GM18870 (cell line): ENCODE data around the gene VEGFA.

Experiments
- ATAC-seq: cut with Tn5 transposase; IDR thresholded peaks from one replicate; pipeline ENCODE4 v1.9.1; 2021; ENCODE audit warnings: moderate library complexity; ENCODE audit not compliant: unreplicated experiment

Gene VEGFA

DNA sequence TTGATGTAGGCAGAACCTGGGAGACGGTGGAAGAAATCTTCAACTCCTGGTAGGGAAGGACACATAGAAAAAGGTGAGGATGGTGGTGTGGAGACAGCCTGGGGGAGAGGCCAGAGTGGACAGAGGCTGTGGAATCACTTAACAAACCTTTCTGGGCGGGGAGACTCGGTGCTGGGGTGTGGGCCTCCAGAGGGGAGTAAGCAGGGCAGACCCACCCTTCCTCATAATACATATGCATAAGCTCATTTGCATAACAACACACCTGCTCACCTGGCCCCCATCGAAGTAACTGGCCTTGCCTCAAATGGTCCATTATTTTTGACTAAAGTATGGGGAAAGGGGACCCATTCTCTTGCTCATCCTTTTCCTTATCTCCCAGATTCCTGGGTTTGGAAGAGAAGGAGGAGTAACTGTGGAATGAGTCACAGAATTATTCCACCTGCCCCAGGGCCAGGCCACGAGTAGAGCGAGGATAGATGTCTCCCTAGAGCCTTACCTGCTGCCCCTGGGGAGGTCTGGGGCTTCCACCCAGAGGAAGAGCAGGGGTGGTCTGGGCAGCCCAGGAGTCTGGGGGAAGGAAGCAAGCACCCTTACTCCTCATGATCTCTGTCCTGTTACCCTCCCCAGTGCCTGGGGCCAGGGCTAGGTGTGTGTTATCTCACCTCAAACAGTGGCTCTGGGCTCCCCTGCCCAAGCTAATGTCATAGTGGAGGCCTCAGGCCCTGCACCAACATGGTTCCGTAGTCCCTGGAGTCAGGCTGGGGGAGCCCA is 10.7 kb upstream of the VEGFA start:
- no peak for ATAC-seq

DNA sequence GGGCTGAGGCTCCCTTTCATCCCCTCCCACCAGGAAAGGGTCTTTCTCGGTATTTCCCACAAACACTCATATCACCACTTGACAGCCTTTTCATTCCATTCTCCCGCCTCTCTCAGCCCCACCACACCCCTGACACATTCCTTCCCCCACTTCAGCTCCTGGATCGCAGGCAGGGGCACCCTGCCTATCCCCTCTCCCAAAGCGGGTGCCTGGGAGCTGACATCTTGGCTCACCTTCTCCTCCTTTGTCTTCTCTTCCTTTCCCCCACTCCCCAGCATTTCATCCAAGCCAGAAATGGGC is 10.2 kb upstream of the VEGFA start:
- no peak for ATAC-seq

- ATAC-seq = no peak
These were observed 9.5 kb upstream of the VEGFA start for GRCh38 chr6:43760210-43761168.

DNA sequence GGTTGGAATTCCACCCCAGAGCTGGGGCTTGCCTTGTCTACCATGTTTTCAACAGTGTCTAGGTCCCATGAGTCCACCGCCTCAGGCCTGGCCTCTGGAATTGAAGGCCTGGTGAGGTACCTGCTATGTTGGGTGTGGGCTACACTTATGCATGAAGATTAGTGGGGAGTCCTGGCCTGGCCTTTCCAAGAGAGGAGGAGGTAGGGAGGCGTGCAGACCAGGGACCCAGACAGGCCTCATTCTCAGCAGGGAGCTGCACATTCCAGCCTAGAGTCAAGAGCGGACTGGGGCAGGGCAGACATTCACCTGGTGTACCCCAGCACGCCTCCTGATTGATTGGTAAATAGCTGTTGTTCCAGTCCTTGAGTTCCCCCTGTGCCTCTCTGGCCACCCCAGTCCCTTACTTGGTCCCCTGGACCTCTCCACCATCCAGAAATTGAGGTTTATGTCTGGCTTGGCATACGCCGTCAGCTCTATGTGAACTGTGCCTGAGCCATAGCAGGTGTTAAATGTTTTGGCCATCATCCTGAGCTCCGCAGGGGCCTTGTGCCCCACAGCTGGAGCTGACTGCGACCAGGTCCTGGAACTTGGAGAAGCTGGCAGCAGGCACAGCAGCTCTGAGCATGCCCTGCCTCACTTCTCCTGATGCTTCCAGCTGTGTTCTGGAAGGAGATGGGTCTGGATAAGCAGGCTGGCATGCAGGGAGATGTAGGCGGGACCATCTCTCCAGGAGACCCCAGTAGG is 8.2 kb upstream of the VEGFA start:
- ATAC-seq = no peak

DNA sequence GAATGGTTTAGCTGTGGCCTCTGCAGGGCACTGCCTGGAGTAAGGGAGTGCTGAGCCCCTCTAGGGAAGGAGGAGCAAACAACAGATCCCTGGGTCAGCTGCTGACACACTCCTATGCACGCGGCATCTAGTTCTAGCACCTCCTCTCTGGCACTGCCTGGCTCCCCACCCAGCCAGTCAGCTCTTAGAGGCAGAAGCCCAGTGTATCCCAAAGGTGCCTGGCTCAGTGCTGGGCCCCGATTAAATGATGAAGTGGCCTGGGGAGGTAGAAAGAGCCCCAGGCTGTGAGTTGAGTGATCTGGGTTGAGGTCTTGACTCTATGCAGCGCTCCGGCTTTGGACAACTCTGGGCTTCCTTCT is 7.6 kb upstream of the VEGFA start:
- no peak for ATAC-seq

- no peak for ATAC-seq
These were observed 6.9 kb upstream of the VEGFA start for GRCh38 chr6:43762966-43763695.

DNA sequence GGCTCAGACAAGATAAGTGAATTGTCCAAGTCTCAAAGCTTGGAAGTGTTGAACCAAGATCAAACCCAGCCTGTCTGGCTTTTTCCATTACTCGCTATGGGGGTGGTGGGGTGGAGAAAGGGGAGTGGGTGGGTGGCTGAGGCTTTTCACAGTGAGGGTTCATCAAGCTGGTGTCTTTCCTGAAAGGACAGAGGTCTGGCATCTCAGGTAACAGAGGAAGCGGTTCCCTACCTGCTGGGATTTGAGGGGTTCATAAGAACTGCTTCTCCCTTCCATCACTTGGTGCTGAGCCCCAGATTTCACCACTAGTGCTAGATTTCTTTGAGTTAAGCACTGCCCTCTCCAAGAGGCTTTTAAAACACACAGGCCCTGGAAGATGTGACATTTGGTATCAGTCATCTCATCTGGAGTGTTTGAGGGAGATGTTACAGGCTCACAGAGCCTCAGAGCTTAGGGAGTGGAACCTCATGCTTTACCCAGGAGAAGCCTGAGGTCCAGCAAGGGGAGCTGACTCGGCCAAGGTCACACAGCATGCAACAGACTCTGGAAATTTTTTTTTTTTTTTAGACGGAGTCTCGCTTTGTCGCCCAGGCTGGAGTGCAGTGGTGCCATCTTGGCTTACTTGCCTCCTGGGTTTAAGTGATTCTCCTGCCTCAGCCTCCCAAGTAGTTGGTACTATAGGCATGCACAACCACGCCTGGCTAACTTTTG is 6.0 kb upstream of the VEGFA start:
- no peak for ATAC-seq

DNA sequence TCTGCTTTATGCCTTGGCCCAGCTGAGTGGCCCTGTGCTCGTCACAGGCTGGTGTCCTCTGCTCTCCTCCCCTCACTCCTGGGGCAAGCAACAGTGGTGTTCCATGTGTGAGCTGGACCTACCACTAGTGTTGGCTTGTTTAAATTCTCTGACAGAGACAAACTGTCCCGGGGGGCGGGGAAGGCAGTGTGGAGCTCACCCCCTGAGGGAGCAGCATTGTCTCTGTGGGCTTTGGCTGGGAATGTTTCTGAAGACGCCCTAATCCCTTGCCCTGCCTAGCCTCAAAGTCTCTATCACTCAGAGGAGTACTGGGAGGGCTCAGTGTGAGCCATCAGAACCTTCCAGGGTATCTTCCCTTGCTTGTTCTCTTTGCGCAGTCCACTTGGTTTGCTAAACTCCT is 5.2 kb upstream of the VEGFA start:
- ATAC-seq = no peak

DNA sequence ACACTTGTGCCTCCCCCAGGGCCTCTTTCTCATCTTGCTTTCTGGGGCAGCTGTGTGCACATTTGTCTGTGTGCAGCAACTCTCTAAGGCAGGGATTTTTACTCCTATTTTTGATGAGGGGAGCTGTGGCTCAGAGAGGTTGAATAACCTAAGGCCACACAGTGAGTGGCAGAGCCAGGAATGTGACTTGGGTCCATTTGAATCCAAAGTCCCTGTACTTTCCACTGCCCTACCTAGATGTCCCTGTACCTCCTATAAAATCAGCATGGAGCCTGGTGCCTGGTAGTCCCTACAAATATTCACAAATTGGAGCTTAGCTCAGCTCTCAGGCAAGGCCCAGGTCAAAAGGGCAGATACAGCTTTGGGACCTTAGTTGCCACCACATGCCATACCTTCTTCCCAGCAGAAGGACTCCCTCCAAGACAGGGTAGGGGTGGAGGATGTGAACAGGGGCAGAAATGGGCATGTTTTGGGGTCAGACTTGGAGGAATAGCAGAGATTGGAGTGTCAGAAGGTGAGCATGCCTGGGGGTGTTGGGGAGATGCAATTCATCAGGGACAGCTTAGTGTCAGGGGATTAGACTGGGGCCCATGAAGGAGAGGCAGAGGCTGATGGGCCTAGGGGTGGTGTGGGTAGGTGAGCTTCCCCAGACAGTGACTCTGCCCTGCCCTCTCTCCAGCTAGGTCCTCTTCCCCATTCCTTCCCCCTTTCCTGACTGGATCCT is 4.1 kb upstream of the VEGFA start:
- no peak for ATAC-seq

GRCh38 chr6:43766500-43766853 is 3.5 kb upstream of the VEGFA start:
- no peak for ATAC-seq

DNA sequence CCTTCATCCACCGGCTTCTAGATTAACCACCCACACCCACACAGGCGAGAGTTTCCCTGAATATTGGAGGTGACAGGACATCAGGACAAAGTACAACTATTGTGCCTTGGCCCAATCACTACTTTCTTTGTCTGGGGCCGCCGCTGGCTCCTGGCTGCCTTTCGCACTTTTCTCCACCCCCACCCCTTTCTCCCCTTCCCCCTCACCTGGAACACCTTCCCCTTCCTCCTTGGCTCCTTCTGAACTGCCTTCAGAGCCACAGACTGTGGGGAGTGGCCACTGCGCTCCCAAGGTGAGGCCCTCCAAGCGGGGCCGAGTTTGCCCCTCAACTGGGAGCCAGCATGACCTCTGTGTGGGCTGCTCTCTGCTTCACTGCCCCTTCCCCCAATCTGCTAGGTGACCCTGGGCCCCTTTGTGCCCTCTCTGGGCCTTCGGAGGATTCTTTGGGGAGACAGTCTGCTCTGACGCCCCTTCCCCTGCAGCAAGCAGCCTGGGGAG is 3.0 kb upstream of the VEGFA start:
- ATAC-seq = no peak

- no peak for ATAC-seq
These were observed 2.2 kb upstream of the VEGFA start for GRCh38 chr6:43767553-43768505.

DNA sequence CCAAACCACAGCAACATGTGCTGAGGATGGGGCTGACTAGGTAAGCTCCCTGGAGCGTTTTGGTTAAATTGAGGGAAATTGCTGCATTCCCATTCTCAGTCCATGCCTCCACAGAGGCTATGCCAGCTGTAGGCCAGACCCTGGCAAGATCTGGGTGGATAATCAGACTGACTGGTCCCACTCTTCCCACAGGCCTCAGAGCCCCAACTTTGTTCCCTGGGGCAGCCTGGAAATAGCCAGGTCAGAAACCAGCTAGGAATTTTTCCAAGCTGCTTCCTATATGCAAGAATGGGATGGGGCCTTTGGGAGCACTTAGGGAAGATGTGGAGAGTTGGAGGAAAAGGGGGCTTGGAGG is 1.5 kb upstream of the VEGFA start:
- no peak for ATAC-seq

GRCh38 chr6:43768983-43769525 is 957 bp upstream of the VEGFA start:
- no peak for ATAC-seq

- peak; percentile 4 for ATAC-seq
These were observed 580 bp downstream of the VEGFA start for GRCh38 chr6:43770372-43771209.

- ATAC-seq = no peak
These were observed 1.3 kb downstream of the VEGFA start for GRCh38 chr6:43771210-43771857.
